ENCODE measurements around the gene MRPL42. TPM values are rescaled to one million over a fixed set of nuclear protein-coding genes. Genes with fewer than 3 reads are reported as not detected.

The MRPL42 gene
- polyA plus RNA-seq, 1 of the 3 experiments (the other 2 are of a cell fraction), result 39.5 TPM

DNA sequence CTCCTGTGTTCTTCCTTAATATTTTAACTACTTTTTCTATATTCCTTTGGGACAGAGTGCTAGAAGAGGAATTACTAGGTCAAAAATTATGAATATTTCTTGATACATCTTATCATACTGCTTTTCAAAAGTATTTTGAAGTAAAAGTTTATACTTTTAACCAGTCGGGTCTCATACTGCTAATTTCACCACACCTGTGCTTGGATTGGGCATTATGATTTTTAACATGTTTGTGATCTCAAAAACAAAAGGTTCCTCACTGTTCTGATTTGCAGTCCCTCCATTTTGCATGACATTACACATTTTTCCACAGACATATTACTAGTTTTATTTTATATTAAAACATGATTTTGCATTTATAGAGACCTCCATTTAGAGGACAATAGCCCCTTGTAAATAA lies 32.9 kb downstream of the MRPL42 start:
- 92% methylated on average over 1 of the region's 1 CpG for WGBS (ENCODE audit: low lambda C conversion rate)
- Histone ChIP-seq H4K20me1 (ENCODE audit: insufficient read depth) (no peaks in the 10 kb centered on the region), H3K9me3 (no peaks in the 10 kb centered on the region), H2AFZ (ENCODE audit: low read depth) (no peak overlapping the region), H3K27me3 (ENCODE audit: insufficient read depth) (no peaks in the 10 kb centered on the region), H3K27ac (ENCODE audit: low read depth in 2 of 2, low read length in 1 of 2) (no peak overlapping the region; a peak in 1 of 4 replicates), H3K9me2 (no peaks in the 10 kb centered on the region), H3K36me3 (replicated peaks in 1 of 2; ENCODE audit: control insufficient read depth in 1 of 2, insufficient read depth in 2 of 2, low read length in 1 of 2) (peaks cover 31 to 47% of the 10 kb centered on the region in 2 experiments), H3K4me3 (ENCODE audit: low read depth in 2 of 2, low read length in 1 of 2) (no peak overlapping the region), H3F3A (replicated peaks; ENCODE audit: insufficient read depth) (peaks cover 29% of the 10 kb centered on the region), H3K9ac (no peak overlapping the region), H3K79me2 (ENCODE audit: insufficient read depth) (no peaks in the 10 kb centered on the region), H3K4me2 (no peak overlapping the region), H3K4me1 (ENCODE audit: control insufficient read depth in 1 of 2, insufficient read depth in 2 of 2, low read depth in 1 of 2, low read length in 1 of 2) (peaks cover 0 to 2% of the 10 kb centered on the region in 2 experiments; a peak in 1 of 4 replicates)
- DNase-seq, result no peak
- POLR2A ChIA-PET, result no interaction called here
- TF ChIP-seq YY1 (IDR thresholded peaks at IDR 0.05; ENCODE audit: low read depth) (no peak), NFIC (IDR thresholded peaks at IDR 0.05; ENCODE audit: borderline replicate concordance) (no peak), FOXM1 (IDR thresholded peaks at IDR 0.05; ENCODE audit: low read depth) (no peak), TCF12 (IDR thresholded peaks at IDR 0.05) (no peak), POLR2AphosphoS5 (IDR thresholded peaks at IDR 0.05; ENCODE audit: low read depth, low read length) (no peak), TEAD4 (IDR thresholded peaks at IDR 0.05; ENCODE audit: borderline replicate concordance, insufficient read depth) (no peak), REST (IDR thresholded peaks at IDR 0.05; ENCODE audit: low read depth, low read length) (no peak), SMC3 (IDR thresholded peaks at IDR 0.05; ENCODE audit: low read depth, low read length) (no peak)
- CTCF ChIA-PET, result interaction anchor here (1.1 kb wide), 1 partner anchor 601 kb away, joined by 9 read pairs; no protein-coding TSS in a partner anchor

GRCh38 chr12:93500667-93501066 lies 33.4 kb downstream of the MRPL42 start:
- H3K27me3 ChIP-seq (ENCODE audit: insufficient read depth), result no peaks in the 10 kb centered on the region
- DNase-seq, result no peak
- H2AFZ ChIP-seq (ENCODE audit: low read depth), result no peak overlapping the region
- WGBS (ENCODE audit: low lambda C conversion rate), result 70% methylated on average over 2 of the region's 2 CpGs
- ChIA-PET POLR2A (no interaction called here), CTCF (interaction anchor here (1.1 kb wide), 1 partner anchor 601 kb away, joined by 9 read pairs; no protein-coding TSS in a partner anchor)
- H3F3A ChIP-seq (replicated peaks; ENCODE audit: insufficient read depth), result peaks cover 29% of the 10 kb centered on the region
- peaks cover 32 to 47% of the 10 kb centered on the region in 2 experiments for H3K36me3 ChIP-seq (replicated peaks in 1 of 2; ENCODE audit: control insufficient read depth in 1 of 2, insufficient read depth in 2 of 2, low read length in 1 of 2)
- H3K9me3 ChIP-seq, result no peaks in the 10 kb centered on the region
- H3K4me1 ChIP-seq (ENCODE audit: control insufficient read depth in 1 of 2, insufficient read depth in 2 of 2, low read depth in 1 of 2, low read length in 1 of 2), result peaks cover 0 to 2% of the 10 kb centered on the region in 2 experiments; a peak in 1 of 4 replicates
- TF ChIP-seq ELF1 (IDR thresholded peaks at IDR 0.05), result no peak
- TF ChIP-seq MAX (IDR thresholded peaks at IDR 0.05; ENCODE audit: low read depth), result no peak
- no peak for TF ChIP-seq NFIC (IDR thresholded peaks at IDR 0.05; ENCODE audit: borderline replicate concordance)
- no peak for TF ChIP-seq ZBTB33 (IDR thresholded peaks at IDR 0.05; ENCODE audit: borderline replicate concordance, low read depth)
- TF ChIP-seq, protein P1, sequence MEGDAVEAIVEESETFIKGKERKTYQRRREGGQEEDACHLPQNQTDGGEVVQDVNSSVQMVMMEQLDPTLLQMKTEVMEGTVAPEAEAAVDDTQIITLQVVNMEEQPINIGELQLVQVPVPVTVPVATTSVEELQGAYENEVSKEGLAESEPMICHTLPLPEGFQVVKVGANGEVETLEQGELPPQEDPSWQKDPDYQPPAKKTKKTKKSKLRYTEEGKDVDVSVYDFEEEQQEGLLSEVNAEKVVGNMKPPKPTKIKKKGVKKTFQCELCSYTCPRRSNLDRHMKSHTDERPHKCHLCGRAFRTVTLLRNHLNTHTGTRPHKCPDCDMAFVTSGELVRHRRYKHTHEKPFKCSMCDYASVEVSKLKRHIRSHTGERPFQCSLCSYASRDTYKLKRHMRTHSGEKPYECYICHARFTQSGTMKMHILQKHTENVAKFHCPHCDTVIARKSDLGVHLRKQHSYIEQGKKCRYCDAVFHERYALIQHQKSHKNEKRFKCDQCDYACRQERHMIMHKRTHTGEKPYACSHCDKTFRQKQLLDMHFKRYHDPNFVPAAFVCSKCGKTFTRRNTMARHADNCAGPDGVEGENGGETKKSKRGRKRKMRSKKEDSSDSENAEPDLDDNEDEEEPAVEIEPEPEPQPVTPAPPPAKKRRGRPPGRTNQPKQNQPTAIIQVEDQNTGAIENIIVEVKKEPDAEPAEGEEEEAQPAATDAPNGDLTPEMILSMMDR (IDR thresholded peaks at IDR 0.05), result no peak
- no peak for TF ChIP-seq FOXJ3 (CRISPR knock-in tag; IDR thresholded peaks at IDR 0.05)
- TF ChIP-seq TCF12 (IDR thresholded peaks at IDR 0.05), result no peak
- TF ChIP-seq SMC3 (IDR thresholded peaks at IDR 0.05; ENCODE audit: low read depth, low read length), result no peak
- TF ChIP-seq SIN3A (IDR thresholded peaks at IDR 0.05; ENCODE audit: borderline replicate concordance, low read depth, low read length), result no peak
- no peak for TF ChIP-seq YY1 (IDR thresholded peaks at IDR 0.05; ENCODE audit: low read depth)
- no peak for TF ChIP-seq GABPA (IDR thresholded peaks at IDR 0.05; ENCODE audit: low read depth)
- no peak for TF ChIP-seq POLR2AphosphoS5 (IDR thresholded peaks at IDR 0.05; ENCODE audit: low read depth, low read length)
- TF ChIP-seq RAD21 (IDR thresholded peaks at IDR 0.05; ENCODE audit: low read length), result no peak
- TF ChIP-seq MEF2A (IDR thresholded peaks at IDR 0.05; ENCODE audit: borderline replicate concordance, low read depth), result no peak
- TF ChIP-seq EP300 (IDR thresholded peaks at IDR 0.05; ENCODE audit: borderline replicate concordance in 1 of 2, low read depth in 1 of 2, low read length in 1 of 2), result no peak
- no peak for TF ChIP-seq MXI1 (IDR thresholded peaks at IDR 0.05; ENCODE audit: low read depth, low read length)
- TF ChIP-seq PBX3 (IDR thresholded peaks at IDR 0.05), result no peak
- H3K79me2 ChIP-seq (ENCODE audit: insufficient read depth), result no peaks in the 10 kb centered on the region
- no peak overlapping the region for H3K4me3 ChIP-seq (ENCODE audit: low read depth in 2 of 2, low read length in 1 of 2)
- H3K27ac ChIP-seq (ENCODE audit: low read depth in 2 of 2, low read length in 1 of 2), result no peak overlapping the region; a peak in 1 of 4 replicates
- no peaks in the 10 kb centered on the region for H3K9me2 ChIP-seq
- H4K20me1 ChIP-seq (ENCODE audit: insufficient read depth), result no peaks in the 10 kb centered on the region
- no peak overlapping the region for H3K4me2 ChIP-seq
- no peak overlapping the region for H3K9ac ChIP-seq

All from SK-N-SH (cell line).